Mucosa of descending colon (tissue), 3 donors: ENCODE measurements around the gene MYOM1. TPM values are rescaled to one million over a fixed set of nuclear protein-coding genes. Genes with fewer than 3 reads are reported as not detected.

Experiments used
- ATAC-seq: fragments of 200-7000 bp; cut with Tn5 transposase; one replicate; pipeline ENCODE4 v1.9.1; 2020; ENCODE audit warnings: mild to moderate bottlenecking, moderate library complexity
- DNase-seq, 3 donors: peaks; one replicate each; pipeline ENCODE4 v3.0.0-alpha.2; 2020
- H3K36me3 ChIP-seq: fragments of 200-600 bp; one replicate; pipeline ENCODE4 v1.8.0; 2021; ENCODE audit warnings: low read depth, mild to moderate bottlenecking
- H3K4me1 ChIP-seq: fragments of 200-600 bp; one replicate; pipeline ENCODE4 v1.8.0; 2021; ENCODE audit warnings: low read depth, mild to moderate bottlenecking
- H3K4me3 ChIP-seq: fragments of 200-600 bp; one replicate; pipeline ENCODE4 v1.8.0; 2021; ENCODE audit warnings: mild to moderate bottlenecking
- H3K9me3 ChIP-seq: fragments of 200-600 bp; one replicate; pipeline ENCODE4 v1.8.0; 2021; ENCODE audit warnings: mild to moderate bottlenecking
- CTCF ChIP-seq: fragments of 200-600 bp; IDR thresholded peaks from one replicate; pipeline ENCODE4 v1.8.0; 2022; ENCODE audit warnings: antibody characterized with exemption, mild to moderate bottlenecking
- intact Hi-C, 2 donors: fragments of 100-400 bp; cut with DNase I in 1 of 2; cut with micrococcal nuclease in 1 of 2; formaldehyde crosslinking; loops; one replicate each; pipeline versions ENCODE4 v1.11.0 to v1.11.1; 2022; cut with DNase I, micrococcal nuclease
- total RNA-seq, 3 donors: library from RNA; stranded (reverse); fragmentation: NEBNext Ultra II Directional in 2 of 3; extraction: Animal tissue kit (Norgen Biotek cat#: 25700) in 2 of 3; gene quantifications; one replicate each; pipeline versions ENCODE4 v1.2.1 to v1.2.4, GENCODE V29; 2021 to 2023
- donor health status: DM: no; HTN: no; CAD: no; lungs with moderate emphysema.
- donor health status: DM: no; HTN: no; CAD: no.
- donor health status: DM: no; HTN: yes; CAD: no.

Gene MYOM1
- total RNA-seq, 3 donors from 2014 or later = 5.5 to 22.2 (median 16.3) TPM

GRCh38 chr18:3107740-3108151, 112.0 kb downstream of the MYOM1 start:
- Histone ChIP-seq H3K36me3 (no peaks in the 10 kb centered on the region), H3K4me3 (no peak overlapping the region), H3K4me1 (no peaks in the 10 kb centered on the region), H3K9me3 (no peaks in the 10 kb centered on the region)
- intact Hi-C loops = no loop called here
- no peak for TF ChIP-seq CTCF
- DNase-seq = no peak
- ATAC-seq = peak; percentile 31

- Histone ChIP-seq H3K36me3 (no peaks in the 10 kb centered on the region), H3K4me1 (no peaks in the 10 kb centered on the region), H3K9me3 (no peaks in the 10 kb centered on the region), H3K4me3 (no peak overlapping the region)
- intact Hi-C loops = no loop called here
- DNase-seq (no peak), ATAC-seq (no peak)
- TF ChIP-seq CTCF = no peak
These were observed 115.3 kb downstream of the MYOM1 start for GRCh38 chr18:3104190-3105054.

GRCh38 chr18:3103576-3103975, 116.2 kb downstream of the MYOM1 start:
- no peak overlapping the region for H3K4me3 ChIP-seq
- DNase-seq (no peak), ATAC-seq (no peak)
- no peaks in the 10 kb centered on the region for H3K36me3 ChIP-seq
- no peak for TF ChIP-seq CTCF
- no peaks in the 10 kb centered on the region for H3K9me3 ChIP-seq
- H3K4me1 ChIP-seq = no peaks in the 10 kb centered on the region
- intact Hi-C loops = no loop called here

- Histone ChIP-seq H3K4me3 (no peak overlapping the region), H3K4me1 (no peaks in the 10 kb centered on the region), H3K36me3 (no peaks in the 10 kb centered on the region), H3K9me3 (no peaks in the 10 kb centered on the region)
- ATAC-seq = no peak
- no peak for TF ChIP-seq CTCF
- intact Hi-C loops = no loop called here
- DNase-seq = no peak
These were observed 116.8 kb downstream of the MYOM1 start for GRCh38 chr18:3102983-3103382.

GRCh38 chr18:3100498-3101132, 119.2 kb downstream of the MYOM1 start:
- Histone ChIP-seq H3K9me3 (no peaks in the 10 kb centered on the region), H3K4me1 (no peaks in the 10 kb centered on the region), H3K4me3 (no peak overlapping the region), H3K36me3 (no peaks in the 10 kb centered on the region)
- TF ChIP-seq CTCF = no peak
- intact Hi-C loops = no loop called here
- DNase-seq = no peak
- ATAC-seq = no peak
